OCI-M1 (cell line): ENCODE data around the gene FOXRED2.

Experiments used
- DNase-seq: peaks from one replicate; lab custom pipeline; 2025; lab: John Stamatoyannopoulos, UW

FOXRED2 gene

GRCh38 chr22:36514766-36515165, 7.9 kb upstream of the FOXRED2 start:
- no peak for DNase-seq

GRCh38 chr22:36512991-36513390, 6.2 kb upstream of the FOXRED2 start:
- no peak for DNase-seq

GRCh38 chr22:36512333-36512732, 5.5 kb upstream of the FOXRED2 start:
- no peak for DNase-seq

GRCh38 chr22:36510966-36511881, 4.4 kb upstream of the FOXRED2 start:
- peak; percentile 31 for DNase-seq

- DNase-seq = no peak
Observed at GRCh38 chr22:36510384-36510783, 3.5 kb upstream of the FOXRED2 start.

GRCh38 chr22:36507518-36508010, 724 bp upstream of the FOXRED2 start:
- DNase-seq = no peak

- no peak for DNase-seq
Observed at GRCh38 chr22:36505998-36506635, 723 bp downstream of the FOXRED2 start.

- no peak for DNase-seq
Observed at GRCh38 chr22:36497910-36498665, 8.8 kb downstream of the FOXRED2 start.

GRCh38 chr22:36493690-36494110, 13.1 kb downstream of the FOXRED2 start:
- peak; percentile 4 for DNase-seq

- DNase-seq = no peak
Observed at GRCh38 chr22:36492109-36492508, 14.7 kb downstream of the FOXRED2 start.

- no peak for DNase-seq
Observed at GRCh38 chr22:36491155-36491554, 15.7 kb downstream of the FOXRED2 start.

GRCh38 chr22:36486619-36487384, 20.0 kb downstream of the FOXRED2 start:
- peak; percentile 66 for DNase-seq

- peak; percentile 97 for DNase-seq
Observed at GRCh38 chr22:36481393-36482168, 25.3 kb downstream of the FOXRED2 start, which contains the start of gene TXN2. TXN2 (minus strand) TSS chr22:36481640; CDS start chr22:36480837, 803 bp downstream.

GRCh38 chr22:36480941-36481392, 25.9 kb downstream of the FOXRED2 start:
- no peak for DNase-seq

GRCh38 chr22:36478966-36479365, 27.9 kb downstream of the FOXRED2 start:
- peak; percentile 90 for DNase-seq

- DNase-seq = no peak
Observed at GRCh38 chr22:36475341-36475740, 31.5 kb downstream of the FOXRED2 start.

- DNase-seq = no peak
Observed at GRCh38 chr22:36472689-36473088, 34.2 kb downstream of the FOXRED2 start.

GRCh38 chr22:36471341-36471821, 35.5 kb downstream of the FOXRED2 start:
- no peak for DNase-seq

- no peak for DNase-seq
Observed at GRCh38 chr22:36470994-36471331, 35.9 kb downstream of the FOXRED2 start.
